Endothelial cell of umbilical vein (primary cell): ENCODE data around the gene ANAPC7. TPM values are rescaled to one million over a fixed set of nuclear protein-coding genes. Genes with fewer than 3 reads are reported as not detected.

ENCODE experiments used
- BruUV-seq: library from RNA; stranded (reverse); fragments of 400-500 nt; replicated peaks from 2 replicates; lab custom pipeline; 2021; lab: Mats Ljungman, UMichigan
- CTCF ChIA-PET: fragments of 300-600, 350-600 bp; sonication (Branson Sonifier 250); formaldehyde crosslinking; loops from one replicate; lab custom pipeline; 2021; ENCODE audit warnings: antibody characterized with exemption, inconsistent platforms; lab: Charles Lee
- POLR2A ChIA-PET: fragments of 300-600, 350-600 bp; sonication (Branson Sonifier 250); formaldehyde crosslinking; loops from one replicate; lab custom pipeline; 2021; ENCODE audit warnings: antibody characterized with exemption, inconsistent platforms; lab: Charles Lee
- DNase-seq: peaks from one replicate; pipeline ENCODE4 v3.0.0-alpha.2; 2011; ENCODE audit warnings: low read depth, low spot score
- FAIRE-seq: peaks from 2 replicates; lab custom pipeline; 2011; peaks lifted over from hg19 to GRCh38; lab: Jason Lieb, UNC
- H2AFZ ChIP-seq: 2 replicates; pipeline ENCODE4 v1.6.0; 2012; ENCODE audit warnings: low read depth, low read length, control low read depth, inconsistent platforms
- H3K27ac ChIP-seq: 2 replicates; pipeline ENCODE4 v1.5.1; 2011; ENCODE audit warnings: low read depth, mild to moderate bottlenecking, control low read depth, low read length, moderate library complexity; ENCODE audit not compliant: insufficient read depth
- H3K27me3 ChIP-seq, 2 experiments: 2 replicates each; pipeline versions ENCODE4 v1.6.0 to v1.6.1; 2011; ENCODE audit warnings: low read length in 2 of 2, mixed read lengths in 1 of 2; ENCODE audit not compliant: control insufficient read depth in 2 of 2, insufficient read depth in 2 of 2
- H3K36me3 ChIP-seq, 2 experiments: 2 replicates in 1 of 2; 3 replicates in 1 of 2; pipeline ENCODE4 v1.5.1; 2011; ENCODE audit warnings: low read length in 2 of 2, mild to moderate bottlenecking in 1 of 2, moderate library complexity in 1 of 2; ENCODE audit not compliant: control insufficient read depth in 2 of 2, insufficient read depth in 2 of 2; ENCODE audit errors: extremely low read depth in 1 of 2
- H3K4me1 ChIP-seq: 3 replicates; pipeline ENCODE4 v1.5.1; 2011; ENCODE audit warnings: mild to moderate bottlenecking, low read length; ENCODE audit not compliant: control insufficient read depth, insufficient read depth; ENCODE audit errors: extremely low read depth
- H3K4me2 ChIP-seq: 2 replicates; pipeline ENCODE4 v1.6.1; 2011; ENCODE audit warnings: low read length, control low read depth, mixed read lengths; ENCODE audit not compliant: insufficient read depth
- H3K4me3 ChIP-seq, 3 experiments: fragments of 200-600 bp in 1 of 3; sonication (generic), shearing (Covaris generic) in 1 of 3; replicated peaks in 1 of 3; 2 replicates each; pipeline ENCODE4 v1.5.1; 2011 to 2016; ENCODE audit warnings: control low read depth in 3 of 3, low read length in 3 of 3, mild to moderate bottlenecking in 2 of 3, inconsistent platforms in 1 of 3, low read depth in 1 of 3, moderate library complexity in 1 of 3; ENCODE audit not compliant: insufficient read depth in 1 of 3
- H3K79me2 ChIP-seq: 2 replicates; pipeline ENCODE4 v1.6.0; 2012; ENCODE audit warnings: low read length, inconsistent platforms; ENCODE audit not compliant: control insufficient read depth, insufficient read depth
- H3K9ac ChIP-seq: replicated peaks from 2 replicates; pipeline ENCODE3; 2011; ENCODE audit warnings: low read length, control low read depth; ENCODE audit not compliant: insufficient read depth; ENCODE audit errors: extremely low read depth
- H3K9me1 ChIP-seq: replicated peaks from 3 replicates; pipeline ENCODE4 v1.6.0; 2011; ENCODE audit warnings: mild to moderate bottlenecking, low read length; ENCODE audit not compliant: control insufficient read depth, insufficient read depth; ENCODE audit errors: extremely low read depth
- H3K9me3 ChIP-seq: replicated peaks from 2 replicates; pipeline ENCODE4 v1.5.1; 2012; ENCODE audit warnings: low read length, inconsistent platforms; ENCODE audit not compliant: control insufficient read depth, insufficient read depth
- H4K20me1 ChIP-seq: replicated peaks from 2 replicates; pipeline ENCODE3; 2011; ENCODE audit warnings: mild to moderate bottlenecking, low read length; ENCODE audit not compliant: control insufficient read depth, insufficient read depth; ENCODE audit errors: extremely low read depth
- CTCF ChIP-seq, 2 donors: IDR thresholded peaks; 1 replicate in 1 of 2; 2 replicates in 1 of 2; pipeline ENCODE4 v1.5.1; 2011; ENCODE audit warnings: low read length in 2 of 2, mild to moderate bottlenecking in 2 of 2, moderate library complexity in 2 of 2, control low read depth in 1 of 2, inconsistent platforms in 1 of 2, low read depth in 1 of 2; ENCODE audit not compliant: insufficient read depth in 1 of 2; ENCODE audit errors: extremely low read depth in 1 of 2
- EZH2 ChIP-seq: IDR thresholded peaks from 2 replicates; pipeline ENCODE4 v1.6.1; 2012; ENCODE audit warnings: borderline replicate concordance, low read depth, mild to moderate bottlenecking, moderate library complexity, low read length, inconsistent platforms; ENCODE audit not compliant: severe bottlenecking
- JUN ChIP-seq: IDR thresholded peaks from 2 replicates; pipeline ENCODE4 v1.6.1; 2011; ENCODE audit warnings: borderline replicate concordance, low read depth; ENCODE audit not compliant: insufficient read length, insufficient read depth
- MYC ChIP-seq: IDR thresholded peaks from one replicate; pipeline ENCODE4 v1.6.1; 2011; ENCODE audit warnings: mild to moderate bottlenecking, low read depth, low read length
- dilution Hi-C: fragments of 300-500 bp; cut with MboI; formaldehyde crosslinking; loops from one replicate; pipeline ENCODE4 v1.15.0; 2019; ENCODE audit warnings: low sequenced_read_pairs; ENCODE audit not compliant: extremely low pct_ligation_motif_present
- intact Hi-C: fragments of 100-400 bp; cut with micrococcal nuclease; formaldehyde crosslinking; loops from one replicate; pipeline ENCODE4 v1.10.0; 2022
- polyA plus RNA-seq, 4 experiments: library from polyadenylated mRNA; depleted of rRNA in 3 of 4; stranded (reverse) in 3 of 4; unstranded in 1 of 4; fragments of >200 nt; gene quantifications; 2 replicates each; pipeline versions ENCODE4 v1.2.1 to v1.2.3, GENCODE V29; 2011 to 2012; ENCODE audit warnings: missing spikeins in 1 of 4
- total RNA-seq: library from RNA; stranded (reverse); gene quantifications from 2 replicates; pipeline ENCODE4 v1.2.3, GENCODE V29; 2021

The ANAPC7 gene
- total and polyA plus RNA-seq, 2 donors (not counting 3 experiments of a cell fraction or from before 2014, with no cell fraction given) = 54.2 to 89.0 TPM

DNA sequence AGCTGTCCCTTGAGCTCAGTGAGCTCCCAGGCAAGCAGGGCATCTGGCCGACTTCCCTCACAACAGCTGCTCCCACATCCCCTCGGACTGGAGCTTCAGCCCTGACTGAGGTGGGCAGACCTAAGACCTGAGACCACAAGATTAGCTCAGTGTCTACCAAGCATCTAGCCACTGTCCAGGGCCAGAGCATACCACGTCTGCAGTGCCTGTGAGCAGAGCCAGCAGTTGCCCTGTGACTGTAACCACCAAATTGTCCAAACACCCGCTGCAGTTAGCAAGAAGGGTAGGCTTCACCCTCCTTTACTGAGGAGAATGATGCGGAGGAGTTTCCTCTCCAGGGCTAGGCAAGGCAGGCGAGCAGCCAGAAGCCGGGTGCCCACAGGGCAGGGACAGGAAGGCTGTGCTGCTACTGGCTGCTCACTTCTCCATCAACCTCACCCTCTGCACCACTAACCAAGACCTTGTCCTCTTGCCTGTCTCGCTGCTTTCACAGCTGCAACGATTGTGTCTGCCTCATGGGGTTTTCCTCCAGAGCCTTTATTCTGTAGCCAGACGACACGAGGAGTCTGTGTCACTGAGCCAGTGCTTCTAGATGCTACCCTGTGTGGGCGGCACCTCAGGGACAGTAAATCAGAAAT lies 53.9 kb downstream of the ANAPC7 start:
- ChIA-PET POLR2A (interaction anchor here (0.6 kb wide), 1 partner anchor 84 kb away, joined by 5 read pairs; no protein-coding TSS in a partner anchor), CTCF (interaction anchor here (0.6 to 1.3 kb wide), 3 partner anchors 18 to 82 kb away, joined by 3 to 4 read pairs (median 3); no protein-coding TSS in a partner anchor)
- Histone ChIP-seq H3K9me1 (no peaks in the 10 kb centered on the region), H3K4me3 (no peak overlapping the region), H3K4me2 (no peak overlapping the region), H3K9me3 (no peaks in the 10 kb centered on the region), H4K20me1 (no peaks in the 10 kb centered on the region), H2AFZ (no peak overlapping the region), H3K27me3 (no peaks in the 10 kb centered on the region), H3K4me1 (peaks cover 16% of the 10 kb centered on the region), H3K9ac (no peak overlapping the region), H3K27ac (no peak overlapping the region), H3K36me3 (peaks cover 26 to 44% of the 10 kb centered on the region in 2 experiments), H3K79me2 (no peaks in the 10 kb centered on the region)
- no peak for FAIRE-seq
- intact Hi-C loops = loop anchor here (5.0 kb wide), 2 partner anchors 42 to 247 kb away; no protein-coding TSS in a partner anchor
- BruUV-seq = no TSS peak
- DNase-seq = no peak
- dilution Hi-C loops = no loop called here
- TF ChIP-seq JUN = no peak
- no peak for TF ChIP-seq CTCF (IDR thresholded peaks at IDR 0.05; ENCODE audit: extremely low read depth in 1 of 2, insufficient read depth in 1 of 2, low read depth in 1 of 2, low read length in 2 of 2)
- no peak for TF ChIP-seq MYC
- no peak for TF ChIP-seq EZH2
